HCEC 1CT (cell line): ENCODE measurements around the gene ARHGAP12.
A peak's percentile ranks its signal among the peaks of the same experiment; 100 is the strongest.

Source experiments
- DNase-seq: peaks from one replicate; pipeline ENCODE4 v3.0.0-alpha.2; 2017

The ARHGAP12 gene

DNA sequence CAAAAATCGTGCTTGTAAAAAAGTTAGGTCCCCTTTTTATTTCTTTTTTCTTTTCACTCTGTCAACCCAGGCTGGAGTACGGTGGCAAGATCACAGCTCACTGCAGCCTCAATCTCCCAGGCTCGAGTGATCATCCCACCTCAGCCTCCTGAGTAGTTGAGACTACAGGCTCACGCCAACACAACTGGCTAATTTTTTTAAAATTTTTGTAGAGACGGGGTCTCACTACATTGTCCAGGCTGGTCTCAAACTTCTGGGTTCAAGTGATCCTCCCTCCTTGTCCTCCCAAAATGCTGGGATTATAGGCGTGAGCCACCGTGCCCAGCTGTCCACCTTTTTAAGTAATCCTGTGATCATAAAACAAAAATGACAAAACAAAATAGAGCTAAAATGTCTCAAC, 19.4 kb upstream of the ARHGAP12 start:
- no peak for DNase-seq

GRCh38 chr10:31947144-31947926, 18.7 kb upstream of the ARHGAP12 start:
- DNase-seq: peak; percentile 96

GRCh38 chr10:31945392-31945791, 16.8 kb upstream of the ARHGAP12 start:
- DNase-seq: no peak

- no peak for DNase-seq
These were observed 15.4 kb upstream of the ARHGAP12 start for GRCh38 chr10:31944071-31944433.

DNA sequence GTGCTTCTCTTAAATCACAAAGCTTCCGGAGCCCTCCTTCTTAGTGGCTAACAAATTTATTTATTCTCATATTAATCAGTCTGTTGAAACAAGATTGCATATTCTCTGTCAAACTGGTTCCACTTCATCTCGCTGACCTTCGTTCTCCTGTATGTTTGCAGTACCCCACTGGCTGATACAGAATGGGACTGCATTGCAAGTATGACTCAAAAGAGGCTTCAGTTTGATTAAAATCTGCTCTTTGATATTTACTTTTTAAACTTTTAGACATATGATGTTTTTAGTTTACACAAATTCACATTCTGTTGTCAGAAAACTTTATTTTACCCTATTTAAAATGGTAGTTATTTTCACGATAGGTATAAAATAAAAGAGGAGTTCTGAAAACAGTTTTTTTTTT, 14.3 kb upstream of the ARHGAP12 start:
- no peak for DNase-seq

- no peak for DNase-seq
These were observed 13.8 kb upstream of the ARHGAP12 start for GRCh38 chr10:31942435-31942834.

DNA sequence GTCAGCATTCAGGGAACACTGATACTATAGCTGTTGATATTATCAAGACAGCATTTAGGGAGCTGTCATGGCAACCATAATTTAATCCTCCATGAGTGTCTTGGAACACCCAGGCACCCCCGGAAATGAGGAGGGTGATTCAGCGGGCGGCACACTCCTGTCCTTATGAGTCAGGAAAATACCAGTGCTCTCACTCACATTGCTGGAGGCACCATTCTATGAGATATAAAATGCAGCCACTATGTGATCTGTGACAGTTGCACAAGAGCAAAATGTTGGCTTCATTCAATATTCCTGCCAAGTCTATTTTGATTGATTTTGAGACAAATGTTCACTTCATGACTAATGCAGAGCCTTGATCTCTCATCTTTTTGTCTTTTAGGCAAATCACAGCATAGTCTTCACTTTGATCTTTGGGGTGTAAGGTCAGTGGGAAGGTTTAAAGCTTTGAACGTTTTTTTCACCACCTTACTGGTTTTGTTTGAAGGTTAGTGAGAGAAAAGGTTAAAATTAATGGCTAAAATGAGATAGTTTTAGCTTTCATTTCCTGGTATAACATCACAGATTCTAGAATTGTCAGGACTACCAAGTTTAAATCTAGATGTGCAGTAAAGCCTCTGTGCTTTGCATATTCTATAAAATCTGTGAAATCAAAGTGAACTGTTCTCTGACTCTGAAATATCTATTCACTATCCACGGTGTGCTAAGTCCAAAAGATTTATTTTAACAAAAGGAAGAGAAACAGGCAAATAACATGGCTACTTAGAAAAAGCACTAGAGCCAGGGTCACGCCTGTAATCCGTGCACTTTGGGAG, 12.4 kb upstream of the ARHGAP12 start:
- DNase-seq: peak; percentile 97

- DNase-seq: peak; percentile 27
These were observed 11.4 kb upstream of the ARHGAP12 start for GRCh38 chr10:31939797-31940708.

DNA sequence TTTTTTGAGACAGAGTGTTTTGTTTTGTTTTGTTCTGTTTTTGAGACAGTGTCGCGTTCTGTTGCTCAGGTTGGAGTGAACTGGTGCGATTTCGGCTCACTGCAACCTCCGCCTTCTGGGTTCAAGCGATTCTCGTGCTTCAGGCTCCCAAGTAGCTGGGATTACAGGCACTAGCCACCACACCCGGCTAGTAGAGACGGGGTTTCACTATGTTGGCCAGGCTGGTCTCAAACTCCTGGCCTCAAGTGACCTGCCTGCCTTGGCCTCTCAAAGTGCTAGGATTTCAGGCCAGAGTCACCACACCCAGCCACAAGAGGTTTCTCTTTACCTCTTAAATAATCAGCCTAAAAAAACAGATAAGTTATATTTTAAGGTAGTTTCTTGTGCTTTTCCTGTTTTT, 8.7 kb upstream of the ARHGAP12 start:
- DNase-seq: no peak

DNA sequence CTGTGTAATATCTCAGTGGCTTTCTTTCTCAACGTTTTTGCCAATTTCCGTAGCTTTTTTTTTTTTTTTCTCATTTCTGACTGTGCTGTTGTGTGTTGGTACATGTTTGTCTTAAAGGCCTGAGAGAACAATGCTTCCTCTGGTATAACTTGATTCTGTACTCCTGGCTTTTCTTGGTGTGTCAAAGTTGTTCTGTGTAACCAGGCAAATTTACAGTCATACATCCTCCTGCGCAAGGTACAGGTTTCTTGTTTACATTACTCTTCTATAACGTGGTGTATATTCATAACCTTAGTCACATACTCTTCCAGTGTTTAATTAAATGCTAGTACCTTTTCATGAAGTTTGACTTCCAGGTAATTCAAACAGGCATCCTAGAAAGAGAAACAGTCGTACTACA, 8.3 kb upstream of the ARHGAP12 start:
- no peak for DNase-seq

GRCh38 chr10:31936086-31936485, 7.5 kb upstream of the ARHGAP12 start:
- DNase-seq: no peak

DNA sequence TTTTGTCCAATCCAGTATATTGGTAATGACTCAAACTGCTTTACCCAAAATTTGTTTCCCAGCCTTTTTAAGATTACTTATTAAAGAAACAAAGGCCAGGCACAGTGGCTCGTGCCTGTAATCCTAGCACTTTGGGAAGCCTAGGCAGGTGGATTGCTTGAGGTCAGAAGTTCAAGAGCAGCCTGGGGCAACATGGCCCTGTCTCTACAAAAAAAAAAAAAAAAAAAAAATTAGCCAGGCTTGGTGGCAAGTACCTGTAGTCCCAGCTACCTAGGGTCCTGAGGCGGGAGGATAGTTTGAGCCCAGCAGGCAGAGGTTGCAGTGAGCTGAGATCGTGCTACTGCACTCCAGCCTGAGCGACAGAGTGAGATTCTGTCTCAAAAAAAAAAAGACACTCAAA, 7.0 kb upstream of the ARHGAP12 start:
- DNase-seq: no peak

DNA sequence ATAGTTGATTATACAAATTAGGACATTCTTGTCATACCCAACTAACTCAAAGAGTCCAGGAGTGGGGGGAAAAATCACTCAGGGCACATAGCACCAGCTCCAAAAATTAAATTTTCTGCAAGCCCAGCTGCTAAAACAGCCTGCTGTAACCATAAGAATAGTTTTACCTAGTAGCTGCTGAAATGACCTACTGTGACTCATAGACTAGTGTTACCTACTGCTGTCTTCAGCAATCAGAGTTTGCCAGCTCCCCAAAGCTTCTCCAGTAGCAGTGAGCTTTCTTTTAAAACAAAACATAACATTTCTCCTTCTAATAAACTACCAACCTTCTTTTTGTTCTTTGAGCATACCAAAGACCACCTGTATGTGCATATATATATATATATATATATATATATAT, 4.2 kb upstream of the ARHGAP12 start:
- no peak for DNase-seq

- DNase-seq: no peak
These were observed 2.2 kb upstream of the ARHGAP12 start for GRCh38 chr10:31930856-31931255.

- DNase-seq: no peak
These were observed 1.6 kb upstream of the ARHGAP12 start for GRCh38 chr10:31930023-31930751.

GRCh38 chr10:31929261-31930022, 811 bp upstream of the ARHGAP12 start:
- peak; percentile 45 for DNase-seq

DNA sequence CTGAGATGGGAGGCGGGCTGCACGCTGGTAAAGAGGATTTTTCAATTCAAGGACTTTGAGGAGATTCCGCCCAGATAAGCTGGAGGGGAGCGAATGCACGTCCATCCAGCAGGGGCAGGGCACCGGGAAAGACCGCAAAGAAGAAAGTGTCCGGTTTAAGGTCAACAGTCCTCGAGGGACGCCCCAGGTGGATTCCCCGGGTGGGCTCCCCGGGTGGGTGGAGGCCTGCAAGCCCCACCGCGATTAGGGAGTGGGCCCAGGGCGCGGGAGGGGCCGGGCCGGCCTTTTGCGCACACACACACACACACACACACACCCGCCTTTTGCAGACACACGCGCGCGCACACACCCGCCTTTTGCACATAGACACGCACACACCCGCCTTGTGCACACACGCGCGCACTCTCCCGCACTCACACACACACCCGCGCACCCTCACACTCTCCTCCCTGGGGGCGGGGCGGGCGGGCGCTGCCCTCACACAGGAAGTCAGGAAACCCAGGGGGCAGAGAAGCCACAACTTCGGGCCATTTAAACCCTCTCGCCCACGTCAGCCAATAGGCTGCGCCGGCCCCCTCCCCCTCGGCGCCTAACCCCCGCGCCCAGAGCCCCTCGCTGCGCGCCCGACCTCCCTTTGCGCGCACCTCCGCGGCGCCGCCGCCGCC, 615 bp downstream of the ARHGAP12 start:
- peak; percentile 50 for DNase-seq

DNA sequence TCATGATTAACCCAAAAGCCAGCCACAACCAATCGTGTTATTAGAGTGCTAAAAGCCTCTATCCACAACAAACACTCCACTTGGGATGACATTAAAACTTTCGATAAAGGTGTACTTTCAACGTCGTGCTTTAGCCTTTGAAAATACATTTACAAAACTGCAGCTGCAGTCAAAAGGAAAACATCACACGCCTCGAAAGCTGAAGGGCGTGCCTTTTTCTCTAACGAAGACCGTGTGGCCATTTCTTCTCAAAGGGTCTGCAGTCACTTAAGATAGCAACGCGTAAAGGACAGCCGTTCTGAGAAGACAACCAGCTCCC, 1.1 kb downstream of the ARHGAP12 start:
- no peak for DNase-seq

DNA sequence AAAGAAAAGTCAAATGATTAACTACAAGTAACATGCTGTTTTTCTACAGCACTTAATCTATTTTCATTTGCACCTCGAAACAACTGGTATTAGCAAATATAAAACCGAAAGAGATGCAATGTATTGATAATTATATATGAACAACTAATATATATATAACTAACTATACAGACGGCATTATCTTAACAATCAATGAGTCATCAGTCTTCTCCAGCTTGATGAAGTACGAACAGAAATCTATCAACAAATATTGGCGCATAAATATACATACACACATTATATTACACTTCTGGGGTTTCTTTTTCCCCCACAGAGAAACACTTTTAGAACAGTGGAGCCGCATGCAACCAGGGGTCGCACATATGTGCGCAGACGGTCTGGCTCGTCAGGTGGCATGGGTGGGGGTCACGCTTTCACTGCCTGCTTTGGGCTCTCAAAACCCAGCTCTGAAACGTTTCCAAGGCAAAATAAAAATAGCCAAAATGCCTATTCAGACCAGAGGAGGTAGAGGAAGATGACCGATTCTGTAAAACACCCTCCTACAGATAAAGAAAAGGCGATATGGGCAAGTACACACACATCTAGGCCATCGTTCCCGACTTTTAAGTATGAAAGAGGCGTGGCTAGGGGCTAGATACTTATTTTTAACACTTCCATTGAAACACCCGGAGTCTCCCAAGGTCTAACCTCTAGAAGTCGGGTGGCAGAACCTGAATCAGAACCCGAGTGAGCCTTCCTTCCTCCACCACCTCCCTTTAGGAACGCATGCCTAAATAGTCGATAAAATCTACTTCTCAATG, 1.7 kb downstream of the ARHGAP12 start:
- DNase-seq: no peak

- no peak for DNase-seq
These were observed 2.5 kb downstream of the ARHGAP12 start for GRCh38 chr10:31926160-31926559.

DNA sequence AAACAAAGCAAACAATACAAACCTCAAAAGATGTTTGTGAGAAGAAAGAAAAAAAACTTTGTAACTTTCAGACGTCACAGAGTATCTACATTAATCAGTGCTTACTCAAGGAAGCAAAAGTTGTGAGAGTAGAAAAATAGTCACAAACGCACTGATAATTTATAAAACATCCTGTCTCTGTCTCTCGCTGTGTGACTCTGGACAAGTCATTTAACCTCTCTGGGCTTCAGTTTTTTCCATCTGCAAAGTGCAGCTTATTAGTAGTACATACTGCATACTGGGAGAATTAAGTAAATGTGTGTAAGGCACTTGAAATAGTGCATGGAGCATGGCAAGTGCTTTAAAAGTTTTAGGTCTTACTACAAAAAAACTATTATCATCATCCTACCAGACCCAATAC, 3.8 kb downstream of the ARHGAP12 start:
- DNase-seq: no peak
